Lower lobe of right lung (tissue), 2 donors: ENCODE measurements around the gene APCDD1L. TPM values are rescaled to one million over a fixed set of nuclear protein-coding genes. Genes with fewer than 3 reads are reported as not detected.
"Not testable (repeated sequence)": the region's sequence is repeated elsewhere in the genome, so short reads cannot be mapped to it uniquely, and the experiment has no call there.

ENCODE experiments used
- ATAC-seq, 2 donors: fragments of 200-7000 bp; cut with Tn5 transposase; one replicate each; pipeline ENCODE4 v1.9.1; 2020 to 2022; ENCODE audit warnings: mild to moderate bottlenecking in 2 of 2, moderate library complexity in 2 of 2
- DNase-seq: peaks from one replicate; pipeline ENCODE4 v3.0.0-alpha.2; 2020
- H3K27ac ChIP-seq: fragments of 200-600 bp; one replicate; pipeline ENCODE4 v1.8.0; 2022
- H3K27me3 ChIP-seq: fragments of 200-600 bp; one replicate; pipeline ENCODE4 v1.8.0; 2022; ENCODE audit warnings: low read depth
- H3K36me3 ChIP-seq: fragments of 200-600 bp; one replicate; pipeline ENCODE4 v1.8.0; 2022; ENCODE audit warnings: mild to moderate bottlenecking
- H3K4me1 ChIP-seq: fragments of 200-600 bp; one replicate; pipeline ENCODE4 v1.8.0; 2022
- H3K4me3 ChIP-seq: fragments of 200-600 bp; one replicate; pipeline ENCODE4 v1.8.0; 2022; ENCODE audit warnings: mild to moderate bottlenecking
- H3K9me3 ChIP-seq: fragments of 200-600 bp; one replicate; pipeline ENCODE4 v1.8.0; 2022
- CTCF ChIP-seq: fragments of 200-600 bp; IDR thresholded peaks from one replicate; pipeline ENCODE4 v1.8.0; 2022; ENCODE audit warnings: antibody characterized with exemption, mild to moderate bottlenecking
- intact Hi-C: fragments of 100-400 bp; cut with DNase I; formaldehyde crosslinking; loops from one replicate; pipeline ENCODE4 v1.11.0; 2022
- total RNA-seq: library from RNA; stranded (reverse); fragmentation: NEBNext Ultra II Directional; extraction: Animal tissue kit (Norgen Biotek cat#: 25700); gene quantifications from one replicate; pipeline ENCODE4 v1.2.1, GENCODE V29; 2021
- donor health status: DM: no; HTN: yes; CAD: no; lungs with severe emphysema.

The APCDD1L gene
- total RNA-seq, 1 donor from 2014 or later = not detected

- H3K36me3 ChIP-seq = no peaks in the 10 kb centered on the region
- H3K9me3 ChIP-seq = no peaks in the 10 kb centered on the region
- H3K4me3 ChIP-seq = no peak overlapping the region
- no peaks in the 10 kb centered on the region for H3K4me1 ChIP-seq
- no peak for TF ChIP-seq CTCF
- DNase-seq (no peak), ATAC-seq (no peak)
- no peak overlapping the region for H3K27ac ChIP-seq
- intact Hi-C loops = no loop called here
- H3K27me3 ChIP-seq = peaks cover 35% of the 10 kb centered on the region
Observed at GRCh38 chr20:58511364-58511763, 3.8 kb downstream of the APCDD1L start.

- Histone ChIP-seq H3K36me3 (no peaks in the 10 kb centered on the region), H3K9me3 (no peaks in the 10 kb centered on the region), H3K27ac (no peak overlapping the region), H3K4me3 (no peak overlapping the region), H3K4me1 (no peaks in the 10 kb centered on the region), H3K27me3 (peaks cover 35% of the 10 kb centered on the region)
- ATAC-seq (no peak), DNase-seq (no peak)
- intact Hi-C loops = no loop called here
- no peak for TF ChIP-seq CTCF
Observed at GRCh38 chr20:58510921-58511320, 4.3 kb downstream of the APCDD1L start.

- intact Hi-C loops = no loop called here
- Histone ChIP-seq H3K9me3 (peaks cover 13% of the 10 kb centered on the region), H3K4me3 (no peak overlapping the region), H3K36me3 (no peaks in the 10 kb centered on the region), H3K27me3 (peaks cover 20% of the 10 kb centered on the region), H3K27ac (no peak overlapping the region), H3K4me1 (no peaks in the 10 kb centered on the region)
- no peak for ATAC-seq
- DNase-seq = no peak
- no peak for TF ChIP-seq CTCF
Observed at GRCh38 chr20:58508762-58509395, 6.3 kb downstream of the APCDD1L start.

GRCh38 chr20:58506999-58507398 lies 8.2 kb downstream of the APCDD1L start:
- H3K36me3 ChIP-seq, DNase-seq, H3K27ac ChIP-seq, intact Hi-C loops, H3K4me1 ChIP-seq, H3K27me3 ChIP-seq, H3K4me3 ChIP-seq, ATAC-seq: not testable (repeated sequence)
- peaks cover 13% of the 10 kb centered on the region for H3K9me3 ChIP-seq

- no peaks in the 10 kb centered on the region for H3K4me1 ChIP-seq
- H3K27ac ChIP-seq = no peak overlapping the region
- H3K36me3 ChIP-seq = no peaks in the 10 kb centered on the region
- DNase-seq (no peak), ATAC-seq (no peak)
- intact Hi-C loops = no loop called here
- no peaks in the 10 kb centered on the region for H3K27me3 ChIP-seq
- H3K9me3 ChIP-seq = peaks cover 13% of the 10 kb centered on the region
- no peak overlapping the region for H3K4me3 ChIP-seq
- TF ChIP-seq CTCF = no peak
Observed at GRCh38 chr20:58504566-58504965, 10.6 kb downstream of the APCDD1L start.

- H3K4me3 ChIP-seq = no peak overlapping the region
- no peaks in the 10 kb centered on the region for H3K27me3 ChIP-seq
- no peak for DNase-seq
- no peak for ATAC-seq
- H3K36me3 ChIP-seq = no peaks in the 10 kb centered on the region
- intact Hi-C loops = no loop called here
- H3K9me3 ChIP-seq = peaks cover 13% of the 10 kb centered on the region
- no peak overlapping the region for H3K27ac ChIP-seq
- H3K4me1 ChIP-seq = no peaks in the 10 kb centered on the region
- TF ChIP-seq CTCF = no peak
Observed at GRCh38 chr20:58503668-58504067, 11.5 kb downstream of the APCDD1L start.
